HG02970 (cell line): ENCODE data around the gene USP32.
"Not testable (repeated sequence)": the region's sequence is repeated elsewhere in the genome, so short reads cannot be mapped to it uniquely, and the experiment has no call there.

Experiments used
- ATAC-seq: cut with Tn5 transposase; IDR thresholded peaks from one replicate; pipeline ENCODE4 v1.9.1; 2021; ENCODE audit warnings: mild to moderate bottlenecking, moderate library complexity, moderate number of reproducible peaks; ENCODE audit not compliant: unreplicated experiment, low FRiP score

USP32 gene

GRCh38 chr17:60190032-60190431, 201.9 kb downstream of the USP32 start:
- ATAC-seq, result not testable (repeated sequence)

GRCh38 chr17:60188759-60189158, 203.2 kb downstream of the USP32 start:
- ATAC-seq, result no peak

DNA sequence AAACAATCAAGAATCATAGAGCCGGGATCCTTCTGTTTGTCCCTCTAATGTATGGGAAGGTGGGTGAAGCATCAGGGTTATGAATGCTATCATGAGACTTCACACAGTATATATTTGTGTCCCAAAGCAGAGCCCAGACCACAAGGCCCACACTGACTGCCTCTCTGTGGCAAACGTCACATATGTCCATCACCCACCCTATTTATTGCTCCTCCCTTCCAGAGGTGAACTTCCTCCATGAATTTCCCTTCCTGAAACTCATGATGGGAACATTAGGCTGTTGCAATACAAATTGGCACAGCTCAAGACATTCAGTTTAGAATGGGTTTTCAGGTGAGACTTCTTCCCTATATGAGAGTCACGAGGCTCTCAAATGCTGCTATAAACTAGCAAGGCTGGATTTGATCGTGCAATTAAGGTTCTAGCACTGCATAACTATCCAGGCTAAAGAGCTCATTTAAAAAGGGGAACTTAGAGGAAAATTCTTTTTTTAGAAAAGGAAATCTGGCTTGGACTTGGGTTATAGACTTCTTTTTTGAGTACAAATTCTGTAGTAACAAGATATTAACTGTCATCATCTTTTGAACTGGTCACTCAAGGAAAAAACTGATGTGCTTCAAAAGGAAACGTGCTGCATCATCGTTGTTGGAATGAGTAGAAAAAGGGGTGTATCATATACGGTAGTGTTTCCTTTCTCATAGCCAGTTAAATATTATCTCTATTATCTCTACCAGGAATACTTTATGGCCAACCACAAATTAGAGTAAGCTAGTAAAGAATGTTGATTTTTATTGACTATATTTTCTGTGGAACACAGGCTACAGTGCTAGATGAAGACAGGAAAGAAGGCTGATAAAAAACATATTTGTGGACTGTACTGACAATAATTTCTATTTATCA, 204.8 kb downstream of the USP32 start:
- not testable (repeated sequence) for ATAC-seq

GRCh38 chr17:60186372-60186771, 205.6 kb downstream of the USP32 start:
- ATAC-seq, result not testable (repeated sequence)

GRCh38 chr17:60180380-60180779, 211.6 kb downstream of the USP32 start:
- ATAC-seq, result not testable (repeated sequence)

DNA sequence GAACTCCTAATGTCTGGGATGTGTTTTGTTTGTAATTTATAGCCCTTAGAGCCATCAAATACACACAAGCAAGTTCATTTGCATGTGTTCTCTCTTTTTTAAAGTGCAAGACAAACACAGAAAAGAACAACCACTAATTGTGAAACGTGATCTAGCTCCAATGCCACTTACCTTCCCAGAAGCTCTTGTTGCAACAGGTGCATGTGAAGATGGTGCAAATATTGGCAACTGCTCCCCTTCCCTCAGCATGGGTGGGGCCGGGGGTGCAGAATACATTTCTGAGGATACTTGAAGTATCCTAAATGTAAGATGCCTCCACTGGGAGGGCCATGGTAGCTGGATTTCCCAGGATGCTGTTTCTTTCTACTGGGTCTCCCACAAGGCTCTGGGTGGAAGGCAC, 213.8 kb downstream of the USP32 start:
- ATAC-seq, result not testable (repeated sequence)

DNA sequence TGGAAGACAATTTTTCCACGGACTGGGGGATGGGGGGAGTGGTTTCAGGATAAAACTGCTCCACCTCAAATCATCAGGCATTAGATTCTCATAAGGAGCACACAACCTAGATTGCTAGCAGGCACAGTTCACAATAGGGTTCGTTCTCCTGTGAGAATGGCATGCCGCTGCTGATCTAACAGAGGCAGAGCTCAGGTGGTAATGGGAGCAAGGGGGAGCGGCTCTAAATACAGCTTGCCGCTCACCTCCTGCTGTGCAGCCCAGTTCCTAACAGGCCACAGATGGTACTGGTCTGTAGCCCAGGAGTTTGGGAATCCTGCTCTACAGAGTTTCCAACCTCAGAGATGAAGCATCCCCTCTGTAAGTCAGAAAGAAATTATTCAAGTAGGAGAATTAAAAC, 215.2 kb downstream of the USP32 start:
- not testable (repeated sequence) for ATAC-seq

DNA sequence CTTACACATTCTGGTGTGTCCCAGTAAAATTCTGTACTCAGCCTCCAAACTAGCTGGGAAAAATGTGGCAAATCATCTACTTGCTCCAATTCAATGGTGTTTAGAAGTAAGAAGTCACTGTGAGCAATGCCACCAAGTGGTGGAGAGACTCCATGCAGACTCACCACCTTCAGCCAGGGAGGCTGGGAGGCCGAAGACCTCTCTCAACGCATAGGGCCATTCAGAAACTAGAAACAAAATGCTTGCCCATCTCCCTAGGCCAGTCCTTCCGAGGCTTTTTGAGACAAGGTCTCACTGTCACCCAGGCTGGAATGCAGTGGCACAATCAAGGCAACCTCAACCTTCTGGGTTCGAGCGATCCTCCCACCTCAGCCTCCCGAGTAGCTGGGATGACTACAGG, 217.2 kb downstream of the USP32 start:
- not testable (repeated sequence) for ATAC-seq

GRCh38 chr17:60174035-60174434, 217.9 kb downstream of the USP32 start:
- ATAC-seq, result no peak

- no peak for ATAC-seq
Measured at GRCh38 chr17:60173304-60173819, 218.6 kb downstream of the USP32 start.

DNA sequence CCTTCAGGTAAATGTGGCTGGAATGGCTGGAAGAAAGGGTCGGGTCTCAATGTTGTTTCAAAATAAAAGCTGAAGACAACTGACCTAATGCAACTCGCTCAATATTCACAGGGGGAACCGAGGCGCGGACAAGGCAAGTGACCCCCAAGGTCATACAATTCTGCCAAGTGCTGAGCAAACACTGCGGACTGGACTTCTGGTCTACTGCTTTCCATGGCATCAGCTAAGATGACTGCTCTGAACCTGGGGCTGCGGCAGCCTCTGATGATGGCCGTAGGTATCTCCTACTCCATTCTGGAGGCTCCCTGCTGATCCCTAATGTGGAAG, 220.2 kb downstream of the USP32 start:
- no peak for ATAC-seq

DNA sequence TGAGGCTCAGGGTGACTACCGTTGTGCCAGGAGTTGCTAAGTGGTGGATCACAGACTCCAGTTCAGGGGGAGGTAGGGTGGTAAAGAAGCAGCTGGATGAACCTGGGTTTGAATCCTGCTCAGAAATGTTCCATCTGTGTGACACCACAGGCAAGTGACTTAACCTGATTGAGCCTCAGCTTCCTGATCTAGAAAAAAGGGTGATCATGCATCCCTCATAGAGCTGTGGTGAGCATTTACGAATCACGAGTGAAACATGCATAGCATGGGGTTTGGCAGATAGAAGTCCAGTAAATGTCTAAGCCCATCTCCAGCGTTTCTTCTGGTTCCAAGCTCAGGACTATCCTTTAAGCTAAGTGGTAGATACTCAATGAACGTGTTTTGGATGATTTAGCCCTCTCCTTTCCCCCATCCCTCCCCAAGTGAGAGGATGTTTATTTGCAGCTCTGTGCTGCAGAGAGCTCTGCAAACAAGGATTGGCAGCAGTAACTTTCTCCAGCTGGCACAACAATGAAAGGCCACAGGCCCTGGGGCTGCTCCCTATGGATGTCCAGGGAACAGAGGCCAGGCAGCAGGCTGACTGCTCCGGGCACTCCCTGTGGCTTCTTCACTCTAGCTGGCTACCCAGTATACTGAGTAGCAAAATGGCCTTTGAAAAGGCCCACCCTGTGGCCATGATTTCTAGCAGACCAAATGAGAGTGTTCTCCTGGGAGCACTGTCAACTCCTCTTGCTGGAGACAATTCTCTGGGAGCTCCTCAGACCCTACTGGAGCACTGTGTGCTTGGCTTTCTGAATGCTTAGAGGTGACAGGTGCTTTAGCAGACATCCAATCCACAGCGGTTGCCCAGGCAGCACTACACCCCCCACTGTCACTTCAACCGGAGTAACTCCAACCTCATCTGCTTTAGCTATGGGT, 220.8 kb downstream of the USP32 start:
- ATAC-seq, result no peak

GRCh38 chr17:60169921-60170817, 221.8 kb downstream of the USP32 start:
- ATAC-seq, result no peak

- no peak for ATAC-seq
Measured at GRCh38 chr17:60168654-60169053, 223.3 kb downstream of the USP32 start.

GRCh38 chr17:60167065-60167741, 224.7 kb downstream of the USP32 start:
- ATAC-seq, result no peak

GRCh38 chr17:60165971-60166370, 226.0 kb downstream of the USP32 start:
- no peak for ATAC-seq

GRCh38 chr17:60165223-60165622, 226.7 kb downstream of the USP32 start:
- no peak for ATAC-seq

GRCh38 chr17:60164697-60165096, 227.2 kb downstream of the USP32 start:
- ATAC-seq, result no peak

DNA sequence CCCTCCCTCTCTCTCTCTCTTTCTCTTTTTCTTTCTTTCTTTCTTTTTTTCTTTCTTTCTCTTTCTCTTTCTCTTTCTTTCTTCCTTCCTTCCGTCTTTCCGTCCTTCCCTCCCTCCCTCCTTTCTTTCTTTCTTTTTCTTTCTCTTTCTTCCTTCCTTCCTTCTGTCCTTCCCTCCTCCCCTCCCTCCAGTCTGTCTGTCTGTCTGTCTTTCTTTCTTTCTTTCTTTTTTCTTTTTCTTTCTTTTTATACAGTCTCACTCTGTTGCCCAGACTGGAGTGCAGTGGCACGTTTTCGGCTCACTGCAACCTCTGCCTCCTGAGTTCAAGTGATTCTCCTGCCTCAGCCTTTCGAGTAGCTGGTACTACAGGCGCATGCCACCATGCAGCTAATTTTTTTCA, 227.8 kb downstream of the USP32 start:
- no peak for ATAC-seq
